GM12891 (cell line): ENCODE measurements around the gene OR6B2.

ENCODE experiments used
- POLR2A ChIP-seq: IDR thresholded peaks from 2 replicates; pipeline ENCODE4 v1.6.1; 2011; ENCODE audit warnings: low read depth, low read length, control low read depth
- POLR2AphosphoS5 ChIP-seq: IDR thresholded peaks from 2 replicates; pipeline ENCODE4 v1.6.1; 2011; ENCODE audit warnings: low read depth, low read length, control low read depth
- TAF1 ChIP-seq: IDR thresholded peaks from 2 replicates; pipeline ENCODE4 v1.6.1; 2011; ENCODE audit warnings: low read depth, low read length, control low read depth

- TF ChIP-seq POLR2A (no peak), TAF1 (no peak), POLR2AphosphoS5 (no peak)
These were observed 26.4 kb upstream of the OR6B2 start for GRCh38 chr2:240056678-240057077.
